Kidney epithelial cell (primary cell): ENCODE results near the gene CCDC88C. TPM values are rescaled to one million over a fixed set of nuclear protein-coding genes. Genes with fewer than 3 reads are reported as not detected.

Experiments used
- DNase-seq: peaks from one replicate; pipeline ENCODE4 v3.0.0-alpha.2; 2010; ENCODE audit warnings: low read depth
- H3K27me3 ChIP-seq: 2 replicates; pipeline ENCODE4 v1.6.0; 2011; ENCODE audit warnings: low read length; ENCODE audit not compliant: control insufficient read depth, insufficient read depth
- H3K36me3 ChIP-seq: 2 replicates; pipeline ENCODE4 v1.5.1; 2011; ENCODE audit warnings: low read length; ENCODE audit not compliant: control insufficient read depth, insufficient read depth
- H3K4me3 ChIP-seq: 2 replicates; pipeline ENCODE4 v1.5.1; 2011; ENCODE audit warnings: low read depth, mild to moderate bottlenecking, control low read depth, low read length
- total RNA-seq: library from RNA; depleted of rRNA; stranded (reverse); fragments of >200 nt; gene quantifications from 2 replicates; pipeline ENCODE4 v1.2.3, GENCODE V29; 2015
- TF ChIP-seq, protein P1 (sequence below): IDR thresholded peaks from 2 replicates; pipeline ENCODE4 v1.5.1; 2011; ENCODE audit warnings: mild to moderate bottlenecking, moderate library complexity, low read length, control low read depth, inconsistent platforms; ENCODE audit not compliant: insufficient read depth, poor library complexity, severe bottlenecking

Gene CCDC88C
- total RNA-seq, 1 donor from 2014 or later: 22.4 TPM

DNA sequence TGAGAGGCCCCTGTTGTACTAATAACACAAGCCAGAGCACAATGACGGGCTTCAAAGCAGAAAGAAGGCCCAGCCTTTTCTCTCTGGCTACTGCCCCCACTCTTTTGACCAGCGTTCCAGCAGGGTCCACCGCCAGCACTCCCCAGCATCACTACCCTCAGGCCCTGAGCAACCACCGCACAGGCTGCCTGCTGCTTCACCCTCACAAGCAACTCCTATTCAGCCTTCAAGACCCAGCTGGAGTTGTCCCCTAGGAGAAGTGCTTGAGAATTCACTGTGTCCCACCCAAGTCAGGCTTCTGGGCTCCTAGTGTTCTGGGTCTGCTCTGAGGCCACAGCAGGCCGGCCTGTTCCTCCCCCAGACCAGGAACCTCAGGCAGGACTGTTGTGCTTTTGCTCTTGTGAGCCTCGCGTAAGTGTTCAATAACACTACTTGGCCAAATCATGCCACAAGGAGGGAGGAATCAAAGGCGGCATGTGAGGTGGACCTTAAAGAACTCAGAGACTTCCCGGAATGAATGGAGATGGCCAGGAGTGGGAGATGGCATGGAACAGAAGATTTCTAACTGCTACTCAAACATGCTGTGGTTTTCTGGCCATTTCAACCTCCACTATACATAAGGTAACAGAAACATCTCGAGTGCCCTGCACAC is 89.8 kb downstream of the CCDC88C start:
- TF ChIP-seq, protein P1, sequence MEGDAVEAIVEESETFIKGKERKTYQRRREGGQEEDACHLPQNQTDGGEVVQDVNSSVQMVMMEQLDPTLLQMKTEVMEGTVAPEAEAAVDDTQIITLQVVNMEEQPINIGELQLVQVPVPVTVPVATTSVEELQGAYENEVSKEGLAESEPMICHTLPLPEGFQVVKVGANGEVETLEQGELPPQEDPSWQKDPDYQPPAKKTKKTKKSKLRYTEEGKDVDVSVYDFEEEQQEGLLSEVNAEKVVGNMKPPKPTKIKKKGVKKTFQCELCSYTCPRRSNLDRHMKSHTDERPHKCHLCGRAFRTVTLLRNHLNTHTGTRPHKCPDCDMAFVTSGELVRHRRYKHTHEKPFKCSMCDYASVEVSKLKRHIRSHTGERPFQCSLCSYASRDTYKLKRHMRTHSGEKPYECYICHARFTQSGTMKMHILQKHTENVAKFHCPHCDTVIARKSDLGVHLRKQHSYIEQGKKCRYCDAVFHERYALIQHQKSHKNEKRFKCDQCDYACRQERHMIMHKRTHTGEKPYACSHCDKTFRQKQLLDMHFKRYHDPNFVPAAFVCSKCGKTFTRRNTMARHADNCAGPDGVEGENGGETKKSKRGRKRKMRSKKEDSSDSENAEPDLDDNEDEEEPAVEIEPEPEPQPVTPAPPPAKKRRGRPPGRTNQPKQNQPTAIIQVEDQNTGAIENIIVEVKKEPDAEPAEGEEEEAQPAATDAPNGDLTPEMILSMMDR: no peak
- H3K36me3 ChIP-seq: peaks cover 1% of the 10 kb centered on the region
- no peak overlapping the region for H3K4me3 ChIP-seq
- no peaks in the 10 kb centered on the region for H3K27me3 ChIP-seq
- no peak for DNase-seq

DNA sequence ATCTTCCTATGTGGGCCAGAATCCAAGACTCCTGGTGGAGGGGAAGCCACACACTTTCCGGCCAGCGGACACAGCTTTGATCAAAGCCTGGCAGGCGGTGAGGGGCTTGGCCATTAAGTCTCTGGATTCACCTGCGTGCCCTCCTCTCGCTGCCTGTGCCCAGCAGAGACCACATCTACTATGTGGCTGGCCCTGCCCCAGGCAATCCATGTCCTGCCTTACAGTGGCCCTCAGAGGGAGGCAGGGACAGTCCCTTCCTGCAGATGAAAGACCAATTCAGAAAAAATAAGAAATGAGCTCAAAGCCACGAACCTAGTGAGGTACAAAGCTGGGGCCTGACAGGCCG is 90.4 kb downstream of the CCDC88C start:
- TF ChIP-seq, protein P1: no peak
- no peak for DNase-seq
- Histone ChIP-seq H3K36me3 (peaks cover 1% of the 10 kb centered on the region), H3K4me3 (no peak overlapping the region), H3K27me3 (no peaks in the 10 kb centered on the region)

DNA sequence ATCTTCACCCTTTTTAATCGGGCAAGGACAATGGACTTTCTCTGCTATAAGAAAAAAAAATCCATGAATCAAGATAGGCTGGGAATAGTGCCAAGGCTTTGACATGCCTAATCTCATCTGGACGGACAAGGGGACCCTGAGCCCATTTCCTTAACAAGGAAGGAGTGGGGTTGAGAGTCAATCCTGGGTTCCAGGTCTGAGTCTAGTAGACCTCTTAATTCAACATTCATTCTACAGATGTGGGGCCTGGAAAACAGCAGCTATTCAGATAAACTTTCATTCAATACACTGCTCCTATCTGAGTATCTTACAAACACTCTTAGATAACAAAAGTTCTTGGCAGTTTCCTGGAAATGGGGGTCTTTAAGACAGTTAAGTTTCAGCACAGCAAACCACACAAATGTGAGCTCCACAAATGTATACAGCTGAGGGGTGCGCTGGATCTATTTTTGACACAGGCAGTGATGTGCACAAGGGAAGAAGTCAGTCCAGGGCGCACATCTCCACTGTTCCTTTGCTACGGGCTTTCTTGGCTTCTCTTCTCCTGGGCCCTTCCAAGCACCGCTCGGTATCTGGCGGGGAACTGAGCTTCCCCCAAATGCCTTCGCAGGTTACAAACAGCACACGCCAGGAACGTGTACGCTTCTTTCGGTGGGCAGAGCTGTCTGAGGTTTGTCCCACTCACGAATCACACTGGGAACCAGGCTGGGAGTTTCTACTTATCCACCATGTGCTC is 90.9 kb downstream of the CCDC88C start:
- Histone ChIP-seq H3K4me3 (no peak overlapping the region), H3K36me3 (peaks cover 1% of the 10 kb centered on the region), H3K27me3 (no peaks in the 10 kb centered on the region)
- TF ChIP-seq, protein P1: no peak
- no peak for DNase-seq

DNA sequence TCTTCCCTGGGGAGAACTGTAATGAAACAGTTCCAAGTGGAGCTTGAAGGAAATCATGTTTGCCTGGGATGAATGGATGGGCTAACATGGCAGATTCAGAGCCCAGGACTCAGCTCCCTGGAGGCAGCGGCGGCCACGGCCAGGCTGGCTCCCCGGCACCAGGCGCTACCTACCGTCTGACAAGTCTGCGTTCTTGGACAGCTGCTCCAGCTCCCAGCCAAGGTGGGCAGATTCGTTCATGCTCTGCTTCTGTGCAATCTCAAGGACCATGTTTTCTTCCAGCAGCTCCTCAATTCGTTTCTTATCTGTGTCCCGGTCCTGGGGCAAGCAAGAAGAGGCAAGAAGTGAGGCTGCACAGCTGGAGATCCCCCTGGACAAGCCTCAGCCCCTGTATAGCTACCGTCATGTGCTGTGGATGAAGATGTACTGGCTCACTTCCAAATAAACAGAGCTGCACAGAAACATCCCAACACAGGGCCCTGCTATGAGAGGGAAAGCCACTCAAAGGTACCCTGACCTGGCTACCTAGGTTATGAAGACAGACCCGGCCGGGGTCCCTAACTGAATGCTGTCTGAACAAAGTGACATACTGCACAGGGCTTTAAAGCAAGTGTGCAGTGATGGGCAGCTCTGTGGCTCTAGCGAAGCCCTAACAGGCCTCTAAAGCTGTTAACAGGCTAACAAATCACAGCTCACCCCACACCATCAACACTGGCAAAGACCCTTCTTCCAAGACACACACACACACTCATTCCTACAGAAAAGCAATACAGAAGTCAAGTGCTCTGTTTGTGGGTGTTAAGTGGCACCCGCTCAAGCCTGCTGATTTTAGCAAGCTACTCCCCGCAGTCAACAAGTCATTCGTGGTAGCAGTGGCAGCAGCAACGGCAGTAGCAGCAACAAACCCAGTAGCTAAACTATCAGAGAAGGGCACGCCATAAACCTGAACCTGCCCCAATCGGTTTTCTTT is 92.7 kb downstream of the CCDC88C start:
- no peak for DNase-seq
- peaks cover 1% of the 10 kb centered on the region for H3K36me3 ChIP-seq
- H3K27me3 ChIP-seq: no peaks in the 10 kb centered on the region
- H3K4me3 ChIP-seq: no peak overlapping the region
- TF ChIP-seq, protein P1: no peak

DNA sequence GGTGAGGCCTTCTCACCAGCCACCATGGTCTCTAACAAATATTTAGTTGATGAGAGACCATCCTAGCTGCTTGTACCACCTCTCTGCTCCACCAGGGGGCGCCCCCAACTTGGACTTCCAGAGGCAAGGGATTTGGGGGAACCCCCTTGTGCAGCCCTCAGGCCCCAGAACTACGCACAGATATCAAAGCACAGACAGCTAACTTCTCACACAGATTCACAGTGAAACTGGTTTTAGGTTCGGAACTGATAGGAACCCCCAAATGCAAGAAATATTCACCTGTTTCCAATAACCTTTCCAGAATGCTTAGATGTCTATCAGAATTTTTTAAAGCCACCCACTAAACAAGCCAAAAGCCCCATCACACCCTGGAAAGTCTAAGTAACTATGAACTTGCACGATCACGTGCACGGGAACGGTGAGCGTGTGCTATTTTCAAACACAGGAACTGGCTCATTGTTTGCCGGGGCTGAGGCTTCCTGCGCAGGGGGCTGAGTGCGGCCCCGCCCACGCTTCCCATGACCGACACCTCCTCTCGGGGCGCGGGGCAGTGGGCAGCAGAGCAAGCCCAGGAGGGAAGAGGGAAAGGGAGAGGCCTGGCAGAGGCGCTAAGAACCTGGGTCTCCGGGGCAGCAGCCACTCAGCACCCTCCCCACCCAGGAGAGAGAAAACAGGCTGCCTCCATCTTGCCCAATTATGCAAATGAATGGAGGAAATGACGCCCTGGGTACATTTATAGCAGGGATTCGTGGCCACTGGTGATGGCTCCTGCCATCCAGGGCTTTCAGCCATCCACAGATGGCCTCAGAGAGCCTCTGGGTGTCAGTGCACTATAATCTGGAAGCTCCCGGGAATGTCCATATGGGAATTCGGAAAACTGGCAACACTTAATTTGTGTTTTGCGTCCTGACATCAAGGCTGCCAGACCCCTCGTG is 93.7 kb downstream of the CCDC88C start:
- no peaks in the 10 kb centered on the region for H3K27me3 ChIP-seq
- peaks cover 1% of the 10 kb centered on the region for H3K36me3 ChIP-seq
- TF ChIP-seq, protein P1: peak; percentile 93
- no peak overlapping the region for H3K4me3 ChIP-seq
- no peak for DNase-seq
